C4-2B (cell line): ENCODE measurements around the gene ARID5B.

Experiments
- ZFX ChIP-seq: fragments of 450-650 bp; IDR thresholded peaks from 2 replicates; pipeline ENCODE4 v1.6.1; 2017
- TF ChIP-seq, protein P1 (sequence below): fragments of 450-650 bp; conservative IDR thresholded peaks from 2 replicates; pipeline ENCODE4 v1.5.1; 2017; ENCODE audit warnings: mild to moderate bottlenecking

DNA sequence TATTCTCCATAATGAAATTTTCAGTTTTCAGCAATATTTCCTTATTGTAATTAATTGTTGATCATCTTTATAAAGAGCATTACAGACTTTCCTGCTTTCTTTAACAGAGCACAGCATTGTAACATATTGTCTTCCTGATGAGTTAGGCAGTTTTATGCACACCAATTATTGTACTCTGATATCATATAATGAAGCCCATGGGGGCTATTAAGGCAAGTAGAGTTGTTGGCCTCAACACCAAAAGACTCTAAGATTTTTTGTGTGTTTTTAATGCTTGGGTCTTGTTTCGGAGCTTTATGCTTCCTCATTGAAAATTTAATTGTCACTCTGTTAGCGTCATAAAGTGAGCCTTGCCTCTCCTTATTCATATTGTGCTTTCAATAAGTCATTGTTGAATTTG is 49.2 kb upstream of the ARID5B start:
- TF ChIP-seq, protein P1, sequence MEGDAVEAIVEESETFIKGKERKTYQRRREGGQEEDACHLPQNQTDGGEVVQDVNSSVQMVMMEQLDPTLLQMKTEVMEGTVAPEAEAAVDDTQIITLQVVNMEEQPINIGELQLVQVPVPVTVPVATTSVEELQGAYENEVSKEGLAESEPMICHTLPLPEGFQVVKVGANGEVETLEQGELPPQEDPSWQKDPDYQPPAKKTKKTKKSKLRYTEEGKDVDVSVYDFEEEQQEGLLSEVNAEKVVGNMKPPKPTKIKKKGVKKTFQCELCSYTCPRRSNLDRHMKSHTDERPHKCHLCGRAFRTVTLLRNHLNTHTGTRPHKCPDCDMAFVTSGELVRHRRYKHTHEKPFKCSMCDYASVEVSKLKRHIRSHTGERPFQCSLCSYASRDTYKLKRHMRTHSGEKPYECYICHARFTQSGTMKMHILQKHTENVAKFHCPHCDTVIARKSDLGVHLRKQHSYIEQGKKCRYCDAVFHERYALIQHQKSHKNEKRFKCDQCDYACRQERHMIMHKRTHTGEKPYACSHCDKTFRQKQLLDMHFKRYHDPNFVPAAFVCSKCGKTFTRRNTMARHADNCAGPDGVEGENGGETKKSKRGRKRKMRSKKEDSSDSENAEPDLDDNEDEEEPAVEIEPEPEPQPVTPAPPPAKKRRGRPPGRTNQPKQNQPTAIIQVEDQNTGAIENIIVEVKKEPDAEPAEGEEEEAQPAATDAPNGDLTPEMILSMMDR = no peak
- TF ChIP-seq ZFX = no peak
